Lower leg skin (tissue), 3 donors: ENCODE data around the gene EMCN.

ENCODE experiments used
- CTCF ChIP-seq, 3 donors: fragments of 450-650 bp; IDR thresholded peaks; one replicate each; pipeline ENCODE4 v1.5.1; 2016; ENCODE audit warnings: antibody characterized with exemption in 3 of 3, mild to moderate bottlenecking in 3 of 3, moderate library complexity in 2 of 3
- POLR2A ChIP-seq, 2 donors: fragments of 450-650 bp; IDR thresholded peaks; one replicate each; pipeline ENCODE4 v1.6.1; 2016 to 2017; ENCODE audit warnings: antibody characterized with exemption in 2 of 2, mild to moderate bottlenecking in 1 of 2, moderate library complexity in 1 of 2

GRCh38 chr4:100450449-100450848, 67.4 kb downstream of the EMCN start:
- TF ChIP-seq POLR2A (IDR thresholded peaks at IDR 0.05) (no peak), CTCF (IDR thresholded peaks at IDR 0.05) (no peak)
